Measurements from ENCODE around the gene CTXND2.

Gene CTXND2

GRCh38 chr1:150872572-150872971, 14.4 kb upstream of the CTXND2 start:
- no peaks in the 10 kb centered on the region for H3K9me3 ChIP-seq (ENCODE audit: control insufficient read depth, low read length)
- H2BK12ac ChIP-seq (ENCODE audit: low read length in 2 of 2), result no peak overlapping the region
- no peak overlapping the region for H3K18ac ChIP-seq (ENCODE audit: low read depth in 1 of 2, low read length in 2 of 2)
- H2BK15ac ChIP-seq (ENCODE audit: low read depth, poor library complexity, severe bottlenecking), result no peak overlapping the region
- no peak overlapping the region for H3K9ac ChIP-seq (ENCODE audit: low read length)
- no peak overlapping the region for H3K4ac ChIP-seq (ENCODE audit: low read depth in 1 of 2, low read length in 2 of 2)
- H3K36me3 ChIP-seq (ENCODE audit: control insufficient read depth in 1 of 2, insufficient read depth in 2 of 2, low read depth in 1 of 2, low read length in 2 of 2), result peaks cover 10 to 47% of the 10 kb centered on the region in 2 experiments
- WGBS, result 100% methylated on average over 2 of the region's 2 CpGs
- H2AFZ ChIP-seq (ENCODE audit: low read depth, low read length), result no peak overlapping the region
- no peak overlapping the region for H4K8ac ChIP-seq (ENCODE audit: low read length)
- DNase-seq, result no peak
- H3K79me1 ChIP-seq (replicated peaks; ENCODE audit: low read length, poor library complexity, severe bottlenecking), result peaks cover 5% of the 10 kb centered on the region
- H2BK5ac ChIP-seq (ENCODE audit: low read depth, low read length, poor library complexity, severe bottlenecking), result no peak overlapping the region
- no peak overlapping the region for H3K23ac ChIP-seq (ENCODE audit: low read length in 2 of 2)
- no peaks in the 10 kb centered on the region for H3K27me3 ChIP-seq (ENCODE audit: control insufficient read depth in 1 of 2, insufficient read depth in 1 of 2, low read length in 2 of 2)
- no peak overlapping the region for H3K4me2 ChIP-seq (ENCODE audit: low read length, poor library complexity, severe bottlenecking)
- no peak overlapping the region for H3K14ac ChIP-seq (ENCODE audit: low read length in 2 of 2)
- no peak overlapping the region for H3K27ac ChIP-seq (ENCODE audit: low read length, poor library complexity, severe bottlenecking)
- no peak overlapping the region for H2AK5ac ChIP-seq (ENCODE audit: low read length, severe bottlenecking)
- no peak overlapping the region for H3K4me3 ChIP-seq (ENCODE audit: insufficient read depth in 1 of 2, low read depth in 1 of 2, low read length in 2 of 2)
- H4K91ac ChIP-seq (ENCODE audit: low read length), result no peak overlapping the region
- no peak overlapping the region for H2BK120ac ChIP-seq (ENCODE audit: low read depth, low read length)
- H3K4me1 ChIP-seq (ENCODE audit: control insufficient read depth, insufficient read depth, low read depth, low read length), result peaks cover 4% of the 10 kb centered on the region

GRCh38 chr1:150873521-150873920, 13.4 kb upstream of the CTXND2 start:
- WGBS, result 100% methylated on average over 2 of the region's 2 CpGs
- H3K4ac ChIP-seq (ENCODE audit: low read depth in 1 of 2, low read length in 2 of 2), result no peak overlapping the region

DNA sequence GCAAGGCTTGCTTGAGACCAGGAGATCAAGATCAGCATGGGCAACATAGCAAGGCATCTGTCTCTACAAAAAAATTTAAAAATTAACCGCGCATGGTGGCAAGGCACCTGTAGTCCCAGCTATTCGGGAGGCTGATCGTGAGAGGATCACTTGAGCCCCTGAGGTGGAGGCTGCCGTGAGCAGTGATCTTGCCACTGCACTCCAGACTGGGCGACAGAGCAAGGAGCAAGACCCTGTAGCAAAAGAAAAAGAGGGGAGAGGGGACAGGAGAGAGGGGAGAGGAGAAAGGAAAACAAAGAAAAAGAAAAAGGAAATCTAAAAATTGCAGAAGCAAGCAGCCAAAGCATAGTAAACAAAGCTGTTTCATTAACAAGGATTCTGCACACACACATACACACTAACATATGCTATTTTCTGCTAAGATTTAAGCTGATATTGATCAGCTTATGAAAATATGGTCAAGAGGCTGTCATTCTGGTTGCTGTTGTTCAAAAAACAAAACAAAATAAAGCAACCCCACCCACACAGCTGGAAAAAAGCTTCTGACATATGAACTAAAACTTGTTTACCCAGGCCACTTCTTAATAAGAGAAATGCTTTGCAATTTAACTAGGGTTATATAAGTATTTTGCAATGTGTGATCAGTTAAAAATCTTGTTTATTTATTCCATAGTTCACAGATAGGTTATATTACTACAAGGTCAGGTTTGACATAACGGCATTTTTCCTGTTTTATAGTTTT, 12.3 kb upstream of the CTXND2 start:
- peaks cover 3 to 30% of the 10 kb centered on the region in 2 experiments for H3K36me3 ChIP-seq (ENCODE audit: control insufficient read depth in 1 of 2, insufficient read depth in 2 of 2, low read depth in 1 of 2, low read length in 2 of 2)
- H3K27me3 ChIP-seq (ENCODE audit: control insufficient read depth in 1 of 2, insufficient read depth in 1 of 2, low read length in 2 of 2), result no peaks in the 10 kb centered on the region
- no peak overlapping the region for H2AFZ ChIP-seq (ENCODE audit: low read depth, low read length)
- H2BK12ac ChIP-seq (ENCODE audit: low read length in 2 of 2), result no peak overlapping the region
- H2AK5ac ChIP-seq (ENCODE audit: low read length, severe bottlenecking), result no peak overlapping the region
- H3K9me3 ChIP-seq (ENCODE audit: control insufficient read depth, low read length), result no peaks in the 10 kb centered on the region
- H3K4ac ChIP-seq (ENCODE audit: low read depth in 1 of 2, low read length in 2 of 2), result no peak overlapping the region
- H3K23ac ChIP-seq (ENCODE audit: low read length in 2 of 2), result no peak overlapping the region
- no peak overlapping the region for H3K18ac ChIP-seq (ENCODE audit: low read depth in 1 of 2, low read length in 2 of 2)
- no peak overlapping the region for H4K8ac ChIP-seq (ENCODE audit: low read length)
- peak overlapping the region; percentile 55 for H3K4me2 ChIP-seq (ENCODE audit: low read length, poor library complexity, severe bottlenecking)
- H3K14ac ChIP-seq (ENCODE audit: low read length in 2 of 2), result no peak overlapping the region
- H3K4me1 ChIP-seq (ENCODE audit: control insufficient read depth, insufficient read depth, low read depth, low read length), result peaks cover 4% of the 10 kb centered on the region
- no peak overlapping the region for H2BK15ac ChIP-seq (ENCODE audit: low read depth, poor library complexity, severe bottlenecking)
- no peak overlapping the region for H2BK5ac ChIP-seq (ENCODE audit: low read depth, low read length, poor library complexity, severe bottlenecking)
- peak overlapping the region in 1 of 2 experiments; percentile 94 for H3K4me3 ChIP-seq (ENCODE audit: insufficient read depth in 1 of 2, low read depth in 1 of 2, low read length in 2 of 2)
- DNase-seq, result peak; percentile 10
- WGBS, result 84% methylated on average over 7 of the region's 7 CpGs
- no peak overlapping the region for H2BK120ac ChIP-seq (ENCODE audit: low read depth, low read length)
- H3K79me1 ChIP-seq (replicated peaks; ENCODE audit: low read length, poor library complexity, severe bottlenecking), result peaks cover 2% of the 10 kb centered on the region
- no peak overlapping the region for H3K27ac ChIP-seq (ENCODE audit: low read length, poor library complexity, severe bottlenecking)
- H3K9ac ChIP-seq (ENCODE audit: low read length), result peak overlapping the region; percentile 99
- no peak overlapping the region for H4K91ac ChIP-seq (ENCODE audit: low read length)

More at GRCh38 chr1:150873521-150873920, 13.4 kb upstream of the CTXND2 start:
- Histone ChIP-seq H2AK5ac (ENCODE audit: low read length, severe bottlenecking) (no peak overlapping the region), H3K18ac (ENCODE audit: low read depth in 1 of 2, low read length in 2 of 2) (no peak overlapping the region), H3K4me3 (ENCODE audit: insufficient read depth in 1 of 2, low read depth in 1 of 2, low read length in 2 of 2) (no peak overlapping the region), H2BK15ac (ENCODE audit: low read depth, poor library complexity, severe bottlenecking) (no peak overlapping the region), H3K23ac (ENCODE audit: low read length in 2 of 2) (no peak overlapping the region), H3K36me3 (ENCODE audit: control insufficient read depth in 1 of 2, insufficient read depth in 2 of 2, low read depth in 1 of 2, low read length in 2 of 2) (peaks cover 10 to 39% of the 10 kb centered on the region in 2 experiments), H2AFZ (ENCODE audit: low read depth, low read length) (no peak overlapping the region), H3K27me3 (ENCODE audit: control insufficient read depth in 1 of 2, insufficient read depth in 1 of 2, low read length in 2 of 2) (no peaks in the 10 kb centered on the region), H3K14ac (ENCODE audit: low read length in 2 of 2) (no peak overlapping the region), H3K4me2 (ENCODE audit: low read length, poor library complexity, severe bottlenecking) (no peak overlapping the region), H2BK120ac (ENCODE audit: low read depth, low read length) (no peak overlapping the region), H3K9me3 (ENCODE audit: control insufficient read depth, low read length) (no peaks in the 10 kb centered on the region), H3K9ac (ENCODE audit: low read length) (peak overlapping the region; percentile 99), H2BK5ac (ENCODE audit: low read depth, low read length, poor library complexity, severe bottlenecking) (no peak overlapping the region), H3K27ac (ENCODE audit: low read length, poor library complexity, severe bottlenecking) (no peak overlapping the region), H2BK12ac (ENCODE audit: low read length in 2 of 2) (no peak overlapping the region), H3K4me1 (ENCODE audit: control insufficient read depth, insufficient read depth, low read depth, low read length) (peaks cover 4% of the 10 kb centered on the region), H4K91ac (ENCODE audit: low read length) (no peak overlapping the region), H3K79me1 (replicated peaks; ENCODE audit: low read length, poor library complexity, severe bottlenecking) (peaks cover 2% of the 10 kb centered on the region), H4K8ac (ENCODE audit: low read length) (peak overlapping the region; percentile 28)
- no peak for DNase-seq

- peak overlapping the region; percentile 76 for H3K4me2 ChIP-seq (ENCODE audit: low read length, poor library complexity, severe bottlenecking)
- no peak overlapping the region for H2BK12ac ChIP-seq (ENCODE audit: low read length in 2 of 2)
- no peak overlapping the region for H3K4ac ChIP-seq (ENCODE audit: low read depth in 1 of 2, low read length in 2 of 2)
- peaks cover 4% of the 10 kb centered on the region for H3K4me1 ChIP-seq (ENCODE audit: control insufficient read depth, insufficient read depth, low read depth, low read length)
- H2BK15ac ChIP-seq (ENCODE audit: low read depth, poor library complexity, severe bottlenecking), result no peak overlapping the region
- H2AK5ac ChIP-seq (ENCODE audit: low read length, severe bottlenecking), result no peak overlapping the region
- H3K27ac ChIP-seq (ENCODE audit: low read length, poor library complexity, severe bottlenecking), result peak overlapping the region; percentile 72
- H3K14ac ChIP-seq (ENCODE audit: low read length in 2 of 2), result no peak overlapping the region
- H3K9me3 ChIP-seq (ENCODE audit: control insufficient read depth, low read length), result no peaks in the 10 kb centered on the region
- peak overlapping the region; percentile 34 to 77 for H3K18ac ChIP-seq (ENCODE audit: low read depth in 1 of 2, low read length in 2 of 2)
- DNase-seq, result no peak
- H2BK5ac ChIP-seq (ENCODE audit: low read depth, low read length, poor library complexity, severe bottlenecking), result no peak overlapping the region
- H3K9ac ChIP-seq (ENCODE audit: low read length), result peak overlapping the region; percentile 99
- H4K8ac ChIP-seq (ENCODE audit: low read length), result no peak overlapping the region
- no peak overlapping the region for H4K91ac ChIP-seq (ENCODE audit: low read length)
- WGBS, result 44% methylated on average over 6 of the region's 17 CpGs
- H3K36me3 ChIP-seq (ENCODE audit: control insufficient read depth in 1 of 2, insufficient read depth in 2 of 2, low read depth in 1 of 2, low read length in 2 of 2), result peaks cover 3 to 24% of the 10 kb centered on the region in 2 experiments
- H2AFZ ChIP-seq (ENCODE audit: low read depth, low read length), result no peak overlapping the region
- H3K27me3 ChIP-seq (ENCODE audit: control insufficient read depth in 1 of 2, insufficient read depth in 1 of 2, low read length in 2 of 2), result no peaks in the 10 kb centered on the region
- H3K79me1 ChIP-seq (replicated peaks; ENCODE audit: low read length, poor library complexity, severe bottlenecking), result no peaks in the 10 kb centered on the region
- H2BK120ac ChIP-seq (ENCODE audit: low read depth, low read length), result peak overlapping the region; percentile 94
- H3K4me3 ChIP-seq (ENCODE audit: insufficient read depth in 1 of 2, low read depth in 1 of 2, low read length in 2 of 2), result peak overlapping the region; percentile 85 to 94
- no peak overlapping the region for H3K23ac ChIP-seq (ENCODE audit: low read length in 2 of 2)
These were observed 11.5 kb upstream of the CTXND2 start for GRCh38 chr1:150875197-150876118.

Data from mesenchymal stem cell (in vitro differentiated cells and primary cell).